Measurements from ENCODE around the gene PRKRA.

GRCh38 chr2:178391701-178392100 lies 59.3 kb downstream of the PRKRA start:
- TF ChIP-seq GLIS3 (CRISPR knock-in tag; IDR thresholded peaks at IDR 0.05) (no peak), BACH2 (CRISPR knock-in tag; IDR thresholded peaks at IDR 0.05; ENCODE audit: borderline replicate concordance) (no peak), CSDC2 (CRISPR knock-in tag; IDR thresholded peaks at IDR 0.05) (no peak)
